ENCODE results near the gene GOLGA8K.
"Not testable (repeated sequence)": the region's sequence is repeated elsewhere in the genome, so short reads cannot be mapped to it uniquely, and the experiment has no call there.

GOLGA8K gene

GRCh38 chr15:32403192-32403591, at the start of gene GOLGA8K:
GOLGA8K (minus strand) TSS chr15:32403292; CDS start chr15:32403194, 98 bp downstream.
- not testable (repeated sequence) for DNase-seq

GRCh38 chr15:32440445-32440977, 37.4 kb upstream of the GOLGA8K start:
- not testable (repeated sequence) for DNase-seq

GRCh38 chr15:32434102-32434963, 31.2 kb upstream of the GOLGA8K start:
- DNase-seq = not testable (repeated sequence)

DNA sequence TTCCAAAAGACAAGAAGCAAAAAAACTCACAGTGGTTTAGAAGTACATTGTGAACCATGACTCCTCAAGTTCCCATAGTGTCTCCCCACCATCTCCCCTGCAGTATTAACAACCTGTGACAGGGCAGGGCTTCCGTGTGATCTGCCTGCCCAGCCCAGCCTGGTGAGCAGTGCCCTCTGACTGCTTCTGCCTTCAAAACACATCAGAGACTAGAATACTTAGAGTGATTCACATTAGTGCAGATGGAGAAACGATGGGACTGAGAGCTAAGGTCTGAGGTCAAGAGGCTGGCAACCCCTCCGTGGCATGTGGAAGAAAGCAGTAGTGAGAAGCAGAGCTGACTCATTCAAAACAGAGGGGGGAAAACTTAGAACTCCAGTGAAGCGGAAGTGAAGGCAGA, 24.5 kb upstream of the GOLGA8K start:
- not testable (repeated sequence) for DNase-seq

- not testable (repeated sequence) for DNase-seq
Observed at GRCh38 chr15:32426511-32426910, 23.4 kb upstream of the GOLGA8K start.

- DNase-seq = not testable (repeated sequence)
Observed at GRCh38 chr15:32407903-32408302, 4.8 kb upstream of the GOLGA8K start.

GRCh38 chr15:32396522-32396921, 6.6 kb downstream of the GOLGA8K start:
- DNase-seq = not testable (repeated sequence)

- DNase-seq = not testable (repeated sequence)
Observed at GRCh38 chr15:32394745-32395144, 8.3 kb downstream of the GOLGA8K start.

- not testable (repeated sequence) for DNase-seq
Observed at GRCh38 chr15:32388050-32388648, 14.9 kb downstream of the GOLGA8K start.

- not testable (repeated sequence) for DNase-seq
Observed at GRCh38 chr15:32385823-32386495, 17.1 kb downstream of the GOLGA8K start.

DNA sequence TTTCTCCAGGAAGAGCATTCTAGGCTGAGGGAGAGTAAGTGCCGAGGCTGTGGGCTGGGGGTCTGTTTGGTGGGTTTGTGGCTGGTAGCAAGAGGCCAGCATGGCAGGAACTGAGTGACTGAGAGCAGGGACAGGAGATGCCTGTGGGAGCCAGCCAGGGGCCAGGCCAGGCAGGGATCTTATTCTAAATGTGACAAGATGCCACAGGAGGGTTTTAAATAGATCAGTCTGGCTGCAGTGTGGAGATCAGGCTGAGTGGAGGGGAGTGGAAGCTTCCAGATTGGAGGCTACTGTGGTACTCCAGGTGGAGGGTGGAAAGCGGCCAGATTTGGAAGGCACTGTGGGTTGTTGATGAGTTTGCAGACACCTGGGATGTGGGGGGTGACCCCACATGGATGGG, 28.9 kb downstream of the GOLGA8K start:
- not testable (repeated sequence) for DNase-seq

GRCh38 chr15:32373707-32374106, 29.4 kb downstream of the GOLGA8K start:
- DNase-seq = not testable (repeated sequence)

- DNase-seq = not testable (repeated sequence)
Observed at GRCh38 chr15:32372075-32372474, 31.0 kb downstream of the GOLGA8K start.

DNA sequence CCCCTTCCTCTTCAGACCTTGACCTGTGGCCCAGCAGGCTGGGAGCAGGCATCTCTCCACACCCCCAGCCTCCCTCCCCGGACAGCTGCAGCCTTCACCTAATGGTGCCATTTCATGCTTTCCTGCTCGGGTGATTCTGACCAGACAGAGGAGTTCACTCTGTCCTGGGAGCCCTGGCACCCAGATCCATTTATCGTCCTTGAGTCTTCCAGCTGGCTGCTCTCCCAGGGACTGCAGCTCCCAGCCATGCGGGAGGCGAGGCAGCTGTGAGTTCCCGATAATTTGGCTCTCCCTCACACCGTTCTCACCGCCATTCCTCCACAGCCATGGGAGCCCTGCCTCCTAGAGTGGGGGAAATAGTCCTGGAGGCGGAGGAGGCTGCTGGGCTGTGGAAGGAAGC, 32.6 kb downstream of the GOLGA8K start:
- DNase-seq = not testable (repeated sequence)

DNA sequence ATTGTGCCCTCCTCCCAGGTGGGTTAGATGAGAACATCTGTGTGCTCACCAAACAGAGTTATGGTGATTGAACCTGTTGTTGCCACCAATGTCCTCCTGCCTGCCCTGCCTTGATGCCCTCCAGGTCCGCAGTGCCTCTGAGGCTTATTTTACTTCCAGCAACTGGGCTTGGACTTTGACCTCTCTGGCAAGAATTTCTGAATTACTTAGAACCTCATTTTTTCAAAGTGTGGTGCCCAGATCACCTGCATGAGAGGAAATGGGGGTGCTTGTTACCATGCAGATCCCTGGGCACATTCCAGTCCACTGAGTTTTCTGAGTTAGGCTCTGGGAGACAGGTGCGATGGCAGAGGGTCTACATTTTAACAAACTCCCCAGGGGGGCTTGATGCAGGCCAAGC, 33.0 kb downstream of the GOLGA8K start:
- DNase-seq = not testable (repeated sequence)

GRCh38 chr15:32366492-32366891, 36.6 kb downstream of the GOLGA8K start:
- not testable (repeated sequence) for DNase-seq

GRCh38 chr15:32365955-32366354, 37.1 kb downstream of the GOLGA8K start:
- DNase-seq = not testable (repeated sequence)

GRCh38 chr15:32364944-32365343, 38.1 kb downstream of the GOLGA8K start:
- not testable (repeated sequence) for DNase-seq

GRCh38 chr15:32363449-32363848, 39.6 kb downstream of the GOLGA8K start:
- DNase-seq = not testable (repeated sequence)

DNA sequence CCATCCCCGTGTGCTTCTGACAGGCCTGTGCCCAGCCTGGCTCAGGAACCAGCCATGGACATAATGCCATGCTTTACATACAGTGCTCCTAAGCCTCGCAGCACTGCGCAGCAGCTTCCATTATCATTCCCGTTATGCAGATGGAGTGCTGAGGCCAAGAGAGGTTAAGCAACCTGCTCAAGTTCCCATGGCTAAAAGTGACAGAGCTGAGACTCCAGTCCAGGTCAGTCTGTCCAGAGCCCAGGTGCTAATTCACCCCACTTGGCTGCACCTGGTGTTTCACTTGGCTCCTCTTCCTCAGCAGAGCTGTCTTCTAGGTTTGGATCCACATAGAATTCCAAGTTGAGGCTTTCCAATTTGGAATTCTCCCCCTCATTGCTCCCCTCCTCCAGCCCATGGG, 41.4 kb downstream of the GOLGA8K start:
- DNase-seq = not testable (repeated sequence)

DNA sequence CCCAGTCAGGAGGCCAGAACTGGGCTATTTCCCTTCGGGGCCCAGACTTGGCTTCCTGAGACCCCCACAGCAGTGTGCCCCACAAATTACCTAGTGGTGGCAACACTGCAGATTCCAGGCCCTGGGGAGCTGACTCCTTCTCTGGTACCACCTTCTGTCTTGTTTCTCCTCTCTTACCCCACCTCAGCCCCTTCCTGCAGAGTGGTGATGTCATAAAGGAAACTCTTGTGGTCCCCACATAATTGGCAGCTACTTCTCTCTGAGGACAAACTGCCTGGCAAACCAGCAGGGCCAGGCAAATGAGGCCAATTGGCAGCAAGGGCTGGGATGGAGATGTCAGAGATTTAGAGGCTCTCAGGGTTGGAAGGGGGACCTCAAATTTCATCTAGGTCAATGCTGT, 44.6 kb downstream of the GOLGA8K start:
- DNase-seq = not testable (repeated sequence)

DNA sequence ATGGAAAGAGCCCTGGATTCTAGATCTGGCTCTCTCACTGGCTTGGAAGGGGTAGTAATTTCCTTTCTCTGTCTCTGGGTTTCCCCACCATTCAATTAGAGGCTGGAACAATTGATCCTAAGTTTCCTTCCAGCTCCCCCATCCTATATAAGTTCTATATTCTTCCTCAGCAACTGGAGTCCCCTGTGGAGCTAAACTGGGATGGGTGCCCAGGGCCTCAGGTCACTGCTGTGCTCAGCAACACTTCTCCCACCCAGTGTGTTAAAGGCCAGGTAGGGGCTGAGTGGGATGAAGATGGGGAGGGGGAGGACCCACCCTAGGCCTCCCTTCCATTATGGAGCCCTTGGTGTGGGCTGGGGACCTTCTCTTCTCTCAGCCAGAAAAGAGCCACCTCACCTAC, 46.2 kb downstream of the GOLGA8K start:
- DNase-seq = not testable (repeated sequence)

DNA sequence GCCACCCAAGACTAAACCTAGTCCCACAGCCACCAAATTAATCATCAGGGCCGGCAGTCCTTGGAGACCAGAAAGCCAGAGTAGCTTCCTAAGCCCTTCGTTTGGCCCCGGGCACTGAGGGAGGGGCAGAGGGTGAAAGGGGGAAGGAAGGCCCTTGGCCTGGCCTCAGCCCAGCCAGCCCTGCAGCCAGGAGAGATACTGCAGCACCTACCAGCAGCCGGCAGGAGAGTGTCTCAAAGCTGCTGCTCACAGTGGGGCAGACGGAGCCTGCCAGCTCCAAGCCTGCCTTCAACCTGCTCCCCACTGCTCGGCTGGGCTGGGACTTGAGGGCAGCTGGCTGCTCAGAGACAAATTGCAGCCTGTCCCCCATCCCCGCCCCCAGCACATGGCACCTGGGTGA, 50.3 kb downstream of the GOLGA8K start:
- not testable (repeated sequence) for DNase-seq
